HepG2 (cell line): ENCODE results near the gene PARP2. TPM values are rescaled to one million over a fixed set of nuclear protein-coding genes. Genes with fewer than 3 reads are reported as not detected.

Source experiments
- ATAC-seq: fragments of 200-7000 bp; cut with Tn5 transposase; 3 replicates; pipeline ENCODE4 v1.9.1; 2020; ENCODE audit warnings: mild to moderate bottlenecking, moderate library complexity
- BruUV-seq: library from RNA; stranded (reverse); fragments of 400-500 nt; replicated peaks from 2 replicates; lab custom pipeline; 2021; lab: Mats Ljungman, UMichigan
- CTCF ChIA-PET: fragments of 300-600 bp; formaldehyde crosslinking; extraction: SDS; loops from one replicate; lab custom pipeline; 2021; ENCODE audit warnings: low total read pairs, inconsistent platforms, low intra/inter-chr PET ratio; lab: Yijun Ruan, JAX
- POLR2A ChIA-PET: fragments of 350-600 bp; sonication (Branson Sonifier 250); formaldehyde crosslinking; loops from one replicate; lab custom pipeline; 2020; ENCODE audit warnings: antibody characterized with exemption, inconsistent platforms; lab: Yijun Ruan, JAX
- DNase-seq: peaks from one replicate; pipeline ENCODE4 v3.0.0-alpha.2; 2015; ENCODE audit warnings: low spot score
- FAIRE-seq: peaks from 3 replicates; lab custom pipeline; 2011; peaks lifted over from hg19 to GRCh38; lab: Jason Lieb, UNC
- H2AFZ ChIP-seq: one replicate; pipeline ENCODE4 v1.6.1; 2011; ENCODE audit warnings: low read length, inconsistent platforms
- H3K27ac ChIP-seq: fragments of 300-600 bp; 3 replicates; pipeline ENCODE4 v1.8.0; 2011; ENCODE audit warnings: mixed run types, mild to moderate bottlenecking, mixed read lengths, low read length, inconsistent platforms; ENCODE audit not compliant: insufficient read depth; ENCODE audit errors: extremely low read length
- H3K27me3 ChIP-seq, 2 experiments: fragments of 200-600 bp in 1 of 2; 2 replicates in 1 of 2; 3 replicates in 1 of 2; pipeline versions ENCODE4 v1.6.0 to v1.8.0; 2011; ENCODE audit warnings: low read length in 2 of 2, mild to moderate bottlenecking in 2 of 2, moderate library complexity in 2 of 2, inconsistent platforms in 1 of 2; ENCODE audit not compliant: insufficient read depth in 2 of 2, control insufficient read depth in 1 of 2
- H3K36me3 ChIP-seq, 2 experiments: fragments of 200-600 bp in 1 of 2; replicated peaks in 1 of 2; 2 replicates in 1 of 2; 3 replicates in 1 of 2; pipeline versions ENCODE4 v1.5.1 to v1.8.0; 2011; ENCODE audit warnings: low read length in 2 of 2, inconsistent platforms in 1 of 2; ENCODE audit not compliant: insufficient read depth in 2 of 2, control insufficient read depth in 1 of 2
- H3K4me1 ChIP-seq: 2 replicates; pipeline ENCODE4 v1.5.1; 2012; ENCODE audit warnings: low read length, inconsistent platforms; ENCODE audit not compliant: insufficient read depth
- H3K4me2 ChIP-seq: 2 replicates; pipeline ENCODE4 v1.6.0; 2011; ENCODE audit warnings: low read depth, low read length, inconsistent platforms
- H3K4me3 ChIP-seq, 3 experiments: fragments of 200-600 bp in 1 of 3; sonication (generic), shearing (Covaris generic) in 1 of 3; replicated peaks in 1 of 3; 2 replicates each; pipeline ENCODE4 v1.5.1; 2011 to 2016; ENCODE audit warnings: low read length in 3 of 3, inconsistent platforms in 2 of 3, low read depth in 2 of 3, mild to moderate bottlenecking in 2 of 3, control low read depth in 1 of 3, mixed read lengths in 1 of 3; ENCODE audit not compliant: insufficient read depth in 1 of 3
- H3K79me2 ChIP-seq: one replicate; pipeline ENCODE4 v1.6.1; 2011; ENCODE audit warnings: low read length, inconsistent platforms; ENCODE audit not compliant: insufficient read depth
- H3K9ac ChIP-seq: 2 replicates; pipeline ENCODE4 v1.6.0; 2011; ENCODE audit warnings: mild to moderate bottlenecking, low read depth, low read length, inconsistent platforms; ENCODE audit not compliant: insufficient read depth
- H3K9me3 ChIP-seq: 2 replicates; pipeline ENCODE4 v1.5.1; 2012; ENCODE audit warnings: mild to moderate bottlenecking, low read length
- H4K20me1 ChIP-seq: 2 replicates; pipeline ENCODE4 v1.6.0; 2011; ENCODE audit warnings: inconsistent platforms, mild to moderate bottlenecking, low read length, moderate library complexity; ENCODE audit not compliant: insufficient read depth
- HBP1 ChIP-seq: IDR thresholded peaks from 2 replicates; pipeline ENCODE4 v1.6.1; 2016; ENCODE audit warnings: low read depth, control low read depth
- KLF13 ChIP-seq: sonication (generic); formaldehyde crosslinking; IDR thresholded peaks from 2 replicates; pipeline ENCODE4 v1.4.0; 2020; ENCODE audit warnings: mild to moderate bottlenecking, missing genetic modification reagents
- KLF6 ChIP-seq: IDR thresholded peaks from 2 replicates; pipeline ENCODE4 v1.8.0; 2016; ENCODE audit warnings: missing biosample characterization, missing genetic modification reagents
- NBN ChIP-seq: fragments of 450-650 bp; conservative IDR thresholded peaks from 2 replicates; pipeline ENCODE4 v1.6.1; 2017
- NKX3-1 ChIP-seq: sonication (generic); formaldehyde crosslinking; IDR thresholded peaks from 2 replicates; pipeline ENCODE4 v1.5.0; 2020; ENCODE audit warnings: missing genetic modification reagents
- ONECUT2 ChIP-seq: sonication (generic); formaldehyde crosslinking; IDR thresholded peaks from 2 replicates; pipeline ENCODE4 v1.4.0; 2020; ENCODE audit warnings: missing genetic modification reagents
- SMYD3 ChIP-seq: sonication (generic); formaldehyde crosslinking; IDR thresholded peaks from 2 replicates; pipeline ENCODE4 v1.8.1; 2023; ENCODE audit warnings: mild to moderate bottlenecking, missing genetic modification reagents
- ZNF136 ChIP-seq: sonication (generic); formaldehyde crosslinking; IDR thresholded peaks from 2 replicates; pipeline ENCODE4 v1.8.1; 2022; ENCODE audit warnings: low read depth, mild to moderate bottlenecking, moderate library complexity, missing genetic modification reagents
- ZNF230 ChIP-seq: sonication (generic); formaldehyde crosslinking; IDR thresholded peaks from 2 replicates; pipeline ENCODE4 v1.4.0; 2020; ENCODE audit warnings: mild to moderate bottlenecking, missing genetic modification reagents
- ZNF44 ChIP-seq: sonication (generic); formaldehyde crosslinking; IDR thresholded peaks from 2 replicates; pipeline ENCODE4 v1.5.1; 2020; ENCODE audit warnings: mild to moderate bottlenecking, missing genetic modification reagents
- ZNF879 ChIP-seq: sonication (generic); formaldehyde crosslinking; IDR thresholded peaks from 2 replicates; pipeline ENCODE4 v1.8.1; 2023; ENCODE audit warnings: missing genetic modification reagents
- WGBS: methylation state at CpG from one replicate; pipeline ENCODE4 v1.1.6; 2017; ENCODE audit warnings: low lambda C conversion rate; 5-methylcytosine and 5-hydroxymethylcytosine counted together
- in situ Hi-C: cut with HindIII; loops from 2 replicates; pipeline ENCODE4 v1.10.0; 2017; ENCODE audit warnings: low pct_unique_long_range_greater_than_20kb; ENCODE audit not compliant: extremely low pct_ligation_motif_present
- intact Hi-C: fragments of 100-400 bp; cut with micrococcal nuclease; formaldehyde crosslinking; loops from one replicate; pipeline ENCODE4 v1.10.0; 2022; ENCODE audit not compliant: unreplicated experiment
- polyA plus RNA-seq, 8 experiments: library from polyadenylated mRNA; depleted of rRNA in 3 of 8; stranded (reverse) in 7 of 8; unstranded in 1 of 8; fragments of >200 nt; fragmentation: Illumina TruSeq in 4 of 8; extraction: Trizol in 4 of 8; gene quantifications; 2 replicates each; pipeline versions ENCODE4 v1.2.1 to v1.2.3, GENCODE V29; 2011 to 2016; ENCODE audit warnings: low read depth in 4 of 8, missing spikeins in 1 of 8, mixed read lengths in 1 of 8; ENCODE audit not compliant: insufficient read depth in 1 of 8
- total RNA-seq, 5 experiments: library from RNA; depleted of rRNA; stranded (reverse); fragments of >200 nt; fragmentation: Illumina TruSeq; extraction: Trizol; gene quantifications; 2 replicates each; pipeline ENCODE4 v1.2.3, GENCODE V29; 2016; ENCODE audit warnings: low read depth in 1 of 5
- TF ChIP-seq, protein P1 (sequence below), 2 experiments: fragments of 450-650 bp in 1 of 2; sonication (generic) in 1 of 2; formaldehyde crosslinking in 1 of 2; IDR thresholded peaks; 2 replicates each; pipeline versions ENCODE4 v1.6.1 to v1.8.0; 2016 to 2022; ENCODE audit warnings: antibody characterized with exemption in 1 of 2, mild to moderate bottlenecking in 1 of 2, missing genetic modification reagents in 1 of 2

The PARP2 gene
- total and polyA plus RNA-seq, 2 of the 13 experiments (the other 11 are each of a cell fraction or from before 2014, with no cell fraction given), result 37.3 to 38.4 TPM

DNA sequence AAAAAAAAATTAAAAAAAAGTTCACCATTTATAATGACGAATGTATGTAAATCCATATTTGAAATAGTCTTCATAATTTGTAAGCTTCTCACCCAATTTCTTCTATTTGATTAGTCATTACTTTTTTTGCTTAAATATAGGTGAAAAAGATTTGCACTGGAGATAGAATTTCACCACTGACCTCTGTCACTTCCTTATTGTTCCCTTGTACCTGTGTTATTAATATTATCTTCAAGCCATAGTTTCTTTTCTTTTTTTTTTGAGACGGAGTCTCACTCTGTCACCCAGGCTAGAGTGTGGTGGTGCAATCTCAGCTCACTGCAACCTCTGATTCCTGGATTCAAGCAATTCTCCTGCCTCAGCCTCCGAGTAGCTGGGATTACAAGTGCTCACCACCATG is 54.1 kb downstream of the PARP2 start:
- in situ Hi-C loops, result no loop called here
- peaks cover 3 to 9% of the 10 kb centered on the region in 2 experiments; a peak in 3 of 5 replicates for H3K36me3 ChIP-seq
- ATAC-seq, result no peak
- H3K4me3 ChIP-seq, result no peak overlapping the region
- intact Hi-C loops, result no loop called here
- H2AFZ ChIP-seq, result no peak overlapping the region
- no peak for FAIRE-seq
- BruUV-seq, result no TSS peak
- no peak overlapping the region for H3K27ac ChIP-seq
- H3K4me1 ChIP-seq, result no peaks in the 10 kb centered on the region; the same call in 1 of the 2 replicates
- H3K9me3 ChIP-seq, result no peaks in the 10 kb centered on the region
- no peak for DNase-seq
- H3K27me3 ChIP-seq, result no peaks in the 10 kb centered on the region
- no peak overlapping the region for H3K9ac ChIP-seq
- POLR2A ChIA-PET, result no interaction called here
- CTCF ChIA-PET, result no interaction called here
- no peak overlapping the region for H3K4me2 ChIP-seq
- no peaks in the 10 kb centered on the region for H3K79me2 ChIP-seq
- H4K20me1 ChIP-seq, result no peaks in the 10 kb centered on the region
- 91% methylated on average over 3 of the region's 3 CpGs for WGBS
- TF ChIP-seq ZNF136 (CRISPR knock-in tag), result no peak
- no peak for TF ChIP-seq KLF6 (CRISPR knock-in tag)
- TF ChIP-seq, protein P1, sequence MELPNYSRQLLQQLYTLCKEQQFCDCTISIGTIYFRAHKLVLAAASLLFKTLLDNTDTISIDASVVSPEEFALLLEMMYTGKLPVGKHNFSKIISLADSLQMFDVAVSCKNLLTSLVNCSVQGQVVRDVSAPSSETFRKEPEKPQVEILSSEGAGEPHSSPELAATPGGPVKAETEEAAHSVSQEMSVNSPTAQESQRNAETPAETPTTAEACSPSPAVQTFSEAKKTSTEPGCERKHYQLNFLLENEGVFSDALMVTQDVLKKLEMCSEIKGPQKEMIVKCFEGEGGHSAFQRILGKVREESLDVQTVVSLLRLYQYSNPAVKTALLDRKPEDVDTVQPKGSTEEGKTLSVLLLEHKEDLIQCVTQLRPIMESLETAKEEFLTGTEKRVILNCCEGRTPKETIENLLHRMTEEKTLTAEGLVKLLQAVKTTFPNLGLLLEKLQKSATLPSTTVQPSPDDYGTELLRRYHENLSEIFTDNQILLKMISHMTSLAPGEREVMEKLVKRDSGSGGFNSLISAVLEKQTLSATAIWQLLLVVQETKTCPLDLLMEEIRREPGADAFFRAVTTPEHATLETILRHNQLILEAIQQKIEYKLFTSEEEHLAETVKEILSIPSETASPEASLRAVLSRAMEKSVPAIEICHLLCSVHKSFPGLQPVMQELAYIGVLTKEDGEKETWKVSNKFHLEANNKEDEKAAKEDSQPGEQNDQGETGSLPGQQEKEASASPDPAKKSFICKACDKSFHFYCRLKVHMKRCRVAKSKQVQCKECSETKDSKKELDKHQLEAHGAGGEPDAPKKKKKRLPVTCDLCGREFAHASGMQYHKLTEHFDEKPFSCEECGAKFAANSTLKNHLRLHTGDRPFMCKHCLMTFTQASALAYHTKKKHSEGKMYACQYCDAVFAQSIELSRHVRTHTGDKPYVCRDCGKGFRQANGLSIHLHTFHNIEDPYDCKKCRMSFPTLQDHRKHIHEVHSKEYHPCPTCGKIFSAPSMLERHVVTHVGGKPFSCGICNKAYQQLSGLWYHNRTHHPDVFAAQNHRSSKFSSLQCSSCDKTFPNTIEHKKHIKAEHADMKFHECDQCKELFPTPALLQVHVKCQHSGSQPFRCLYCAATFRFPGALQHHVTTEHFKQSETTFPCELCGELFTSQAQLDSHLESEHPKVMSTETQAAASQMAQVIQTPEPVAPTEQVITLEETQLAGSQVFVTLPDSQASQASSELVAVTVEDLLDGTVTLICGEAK (IDR thresholded peaks at IDR 0.05), result no peak
- TF ChIP-seq, protein P1 (CRISPR knock-in tag; IDR thresholded peaks at IDR 0.05), result no peak
- no peak for TF ChIP-seq ONECUT2 (CRISPR knock-in tag)
- no peak for TF ChIP-seq KLF13 (CRISPR knock-in tag)
- TF ChIP-seq HBP1 (CRISPR knock-in tag), result no peak
- TF ChIP-seq ZNF230 (CRISPR knock-in tag), result no peak
- TF ChIP-seq ZNF879, result no peak
- TF ChIP-seq NBN, result no peak
- TF ChIP-seq ZNF44, result no peak
- TF ChIP-seq NKX3-1, result no peak
- no peak for TF ChIP-seq SMYD3
